Measurements from ENCODE around the gene SYNC.

- TF ChIP-seq CTCF (IDR thresholded peaks at IDR 0.05; ENCODE audit: low read depth, low read length, poor library complexity, severe bottlenecking): no peak
- TF ChIP-seq EZH2phosphoT487 (IDR thresholded peaks at IDR 0.05; ENCODE audit: borderline replicate concordance, low read length): no peak
Observed at GRCh38 chr1:32728413-32729077, 26.0 kb upstream of the SYNC start.

All from DOHH2 (cell line).